ENCODE measurements around the gene ICE1. TPM values are rescaled to one million over a fixed set of nuclear protein-coding genes. Genes with fewer than 3 reads are reported as not detected.
"Not testable (repeated sequence)": the region's sequence is repeated elsewhere in the genome, so short reads cannot be mapped to it uniquely, and the experiment has no call there.

The ICE1 gene
- total RNA-seq, 1 donor from 2014 or later, result 37.9 TPM

GRCh38 chr5:5511904-5512416 is 89.5 kb downstream of the ICE1 start:
- Mint-ChIP-seq H3K4me3 (no peak overlapping the region), H3K36me3 (peaks cover 3% of the 10 kb centered on the region), H3K9me3 (peaks cover 19% of the 10 kb centered on the region), H3K27me3 (ENCODE audit: low read depth) (peaks cover 10% of the 10 kb centered on the region), H3K4me1 (peaks cover 4% of the 10 kb centered on the region), H3K27ac (no peak overlapping the region)
- no peak for TF ChIP-seq CTCF (IDR thresholded peaks at IDR 0.05; ENCODE audit: unreplicated experiment)
- no peak for DNase-seq (ENCODE audit: low spot score in 2 of 2, unreplicated experiment in 2 of 2)

GRCh38 chr5:5512543-5512942 is 90.1 kb downstream of the ICE1 start:
- no peak for TF ChIP-seq CTCF (IDR thresholded peaks at IDR 0.05; ENCODE audit: unreplicated experiment)
- DNase-seq (ENCODE audit: low spot score in 2 of 2, unreplicated experiment in 2 of 2), result no peak
- Mint-ChIP-seq H3K9me3 (peaks cover 19% of the 10 kb centered on the region), H3K4me3 (no peak overlapping the region), H3K4me1 (peaks cover 4% of the 10 kb centered on the region), H3K36me3 (peaks cover 3% of the 10 kb centered on the region), H3K27ac (no peak overlapping the region), H3K27me3 (ENCODE audit: low read depth) (peaks cover 8% of the 10 kb centered on the region)

- H3K4me3 Mint-ChIP-seq; H3K27ac Mint-ChIP-seq; DNase-seq (ENCODE audit: low spot score in 2 of 2, unreplicated experiment in 2 of 2); H3K27me3 Mint-ChIP-seq (ENCODE audit: low read depth); H3K9me3 Mint-ChIP-seq; H3K36me3 Mint-ChIP-seq: not testable (repeated sequence)
- peaks cover 24% of the 10 kb centered on the region for H3K4me1 Mint-ChIP-seq
These were observed 98.1 kb downstream of the ICE1 start for GRCh38 chr5:5520622-5521021.

- H3K36me3 Mint-ChIP-seq, result peaks cover 3% of the 10 kb centered on the region
- H3K27me3 Mint-ChIP-seq (ENCODE audit: low read depth), result no peaks in the 10 kb centered on the region
- TF ChIP-seq CTCF (IDR thresholded peaks at IDR 0.05; ENCODE audit: unreplicated experiment), result no peak
- no peak for DNase-seq (ENCODE audit: low spot score in 2 of 2, unreplicated experiment in 2 of 2)
- no peak overlapping the region for H3K27ac Mint-ChIP-seq
- H3K9me3 Mint-ChIP-seq, result peaks cover 8% of the 10 kb centered on the region
- H3K4me3 Mint-ChIP-seq, result no peak overlapping the region
- H3K4me1 Mint-ChIP-seq, result peaks cover 24% of the 10 kb centered on the region
These were observed 98.6 kb downstream of the ICE1 start for GRCh38 chr5:5521029-5521428.

GRCh38 chr5:5521478-5521877 is 99.0 kb downstream of the ICE1 start:
- H3K9me3 Mint-ChIP-seq, result peaks cover 4% of the 10 kb centered on the region
- TF ChIP-seq CTCF (IDR thresholded peaks at IDR 0.05; ENCODE audit: unreplicated experiment), result no peak
- H3K4me1 Mint-ChIP-seq, result peaks cover 24% of the 10 kb centered on the region
- no peak for DNase-seq (ENCODE audit: low spot score in 2 of 2, unreplicated experiment in 2 of 2)
- H3K27ac Mint-ChIP-seq, result no peak overlapping the region
- no peak overlapping the region for H3K4me3 Mint-ChIP-seq
- no peaks in the 10 kb centered on the region for H3K27me3 Mint-ChIP-seq (ENCODE audit: low read depth)
- H3K36me3 Mint-ChIP-seq, result peaks cover 3% of the 10 kb centered on the region

- no peaks in the 10 kb centered on the region for H3K27me3 Mint-ChIP-seq (ENCODE audit: low read depth)
- no peak for TF ChIP-seq CTCF (IDR thresholded peaks at IDR 0.05; ENCODE audit: unreplicated experiment)
- no peaks in the 10 kb centered on the region for H3K9me3 Mint-ChIP-seq
- H3K27ac Mint-ChIP-seq, result no peak overlapping the region
- no peak overlapping the region for H3K4me3 Mint-ChIP-seq
- no peaks in the 10 kb centered on the region for H3K36me3 Mint-ChIP-seq
- peaks cover 24% of the 10 kb centered on the region for H3K4me1 Mint-ChIP-seq
- DNase-seq (ENCODE audit: low spot score in 2 of 2, unreplicated experiment in 2 of 2), result no peak
These were observed 99.9 kb downstream of the ICE1 start for GRCh38 chr5:5522336-5522735.
